GM23338 (cell line): ENCODE data around the gene PIAS1. TPM values are rescaled to one million over a fixed set of nuclear protein-coding genes. Genes with fewer than 3 reads are reported as not detected.

ENCODE experiments used
- ATAC-seq: fragments of 200-7000 bp; cut with Tn5 transposase; 3 replicates; pipeline ENCODE4 v1.9.1; 2020
- DNase-seq: peaks from one replicate; pipeline ENCODE4 v3.0.0-alpha.2; 2015; ENCODE audit warnings: low spot score
- H2AFZ ChIP-seq: fragments of 200-600 bp; sonication (generic); 2 replicates; pipeline ENCODE4 v1.8.0; 2016; ENCODE audit warnings: antibody characterized with exemption, mild to moderate bottlenecking, moderate library complexity
- H3F3A ChIP-seq: fragments of 200-600 bp; sonication (generic); replicated peaks from 2 replicates; pipeline ENCODE4 v1.8.0; 2017; ENCODE audit warnings: antibody characterized with exemption, mixed run types, low read depth
- H3K27ac ChIP-seq: fragments of 200-600 bp; sonication (generic); 2 replicates; pipeline ENCODE4 v1.6.1; 2016; ENCODE audit warnings: low read depth
- H3K27me3 ChIP-seq: fragments of 200-600 bp; sonication (generic); 2 replicates; pipeline ENCODE4 v1.8.0; 2016; ENCODE audit warnings: mild to moderate bottlenecking, mixed run types, moderate library complexity; ENCODE audit not compliant: insufficient read depth
- H3K36me3 ChIP-seq: fragments of 200-600 bp; sonication (generic); 2 replicates; pipeline ENCODE4 v1.8.0; 2016; ENCODE audit warnings: mild to moderate bottlenecking; ENCODE audit not compliant: insufficient read depth
- H3K4me1 ChIP-seq: fragments of 200-600 bp; sonication (generic); 2 replicates; pipeline ENCODE4 v1.8.0; 2016; ENCODE audit warnings: mild to moderate bottlenecking, moderate library complexity; ENCODE audit not compliant: insufficient read depth
- H3K4me2 ChIP-seq: fragments of 200-600 bp; sonication (generic); 2 replicates; pipeline ENCODE4 v1.7.1; 2017; ENCODE audit warnings: mixed run types
- H3K4me3 ChIP-seq: fragments of 200-600 bp; sonication (generic); 2 replicates; pipeline ENCODE4 v1.6.1; 2016; ENCODE audit warnings: mixed run types
- H3K79me2 ChIP-seq: fragments of 200-600 bp; sonication (generic); replicated peaks from 2 replicates; pipeline ENCODE4 v1.8.0; 2017; ENCODE audit warnings: mild to moderate bottlenecking; ENCODE audit not compliant: insufficient read depth
- H3K9me2 ChIP-seq: fragments of 200-600 bp; sonication (generic); 2 replicates; pipeline ENCODE4 v1.8.0; 2017; ENCODE audit not compliant: insufficient read depth
- H4K20me1 ChIP-seq: fragments of 200-600 bp; sonication (generic); replicated peaks from 2 replicates; pipeline ENCODE4 v1.8.0; 2017; ENCODE audit warnings: mild to moderate bottlenecking; ENCODE audit not compliant: insufficient read depth
- H3K27ac Mint-ChIP-seq: 2 replicates; pipeline ENCODE4 v1.8.0; 2020; ENCODE audit warnings: inconsistent platforms, mild to moderate bottlenecking, moderate library complexity, mixed read lengths
- H3K27me3 Mint-ChIP-seq: 3 replicates; pipeline ENCODE4 v1.8.0; 2022; ENCODE audit warnings: low read depth, mild to moderate bottlenecking, moderate library complexity, mixed read lengths, inconsistent platforms; ENCODE audit not compliant: insufficient read depth, poor library complexity
- H3K36me3 Mint-ChIP-seq: 3 replicates; pipeline ENCODE4 v1.8.0; 2021; ENCODE audit warnings: low read depth, mild to moderate bottlenecking, inconsistent platforms, moderate library complexity, mixed read lengths
- H3K4me1 Mint-ChIP-seq: 3 replicates; pipeline ENCODE4 v1.8.0; 2020; ENCODE audit warnings: mild to moderate bottlenecking, inconsistent platforms, mixed read lengths
- H3K4me3 Mint-ChIP-seq: 3 replicates; pipeline ENCODE4 v1.8.0; 2021; ENCODE audit warnings: moderate library complexity, mild to moderate bottlenecking, inconsistent platforms, mixed read lengths
- H3K9me3 Mint-ChIP-seq: 3 replicates; pipeline ENCODE4 v1.8.0; 2020; ENCODE audit warnings: moderate library complexity, mild to moderate bottlenecking, inconsistent platforms, mixed read lengths
- CREB1 ChIP-seq: fragments of 250-450 bp; sonication (Bioruptor Pico); IDR thresholded peaks from 2 replicates; pipeline ENCODE4 v1.5.0; 2020; ENCODE audit warnings: low read depth, mild to moderate bottlenecking, moderate library complexity
- EZH2 ChIP-seq: fragments of 200-600 bp; sonication (generic); IDR thresholded peaks from one replicate; pipeline ENCODE4 v1.8.0; 2017; ENCODE audit warnings: antibody characterized with exemption, mild to moderate bottlenecking, low read depth; ENCODE audit not compliant: unreplicated experiment
- EZH2phosphoT487 ChIP-seq: fragments of 200-600 bp; sonication (generic); IDR thresholded peaks from one replicate; pipeline ENCODE4 v1.8.1; 2018; ENCODE audit warnings: antibody characterized with exemption; ENCODE audit not compliant: unreplicated experiment
- JUNB ChIP-seq: IDR thresholded peaks from one replicate; pipeline ENCODE4 v1.6.1; 2016; ENCODE audit warnings: antibody characterized with exemption; ENCODE audit not compliant: unreplicated experiment
- NANOG ChIP-seq: IDR thresholded peaks from 2 replicates; pipeline ENCODE4 v1.6.1; 2016; ENCODE audit warnings: antibody characterized with exemption, borderline replicate concordance
- POLR2AphosphoS5 ChIP-seq: IDR thresholded peaks from 2 replicates; pipeline ENCODE4 v1.6.1; 2016; ENCODE audit warnings: antibody characterized with exemption, low read depth
- REST ChIP-seq: IDR thresholded peaks from one replicate; pipeline ENCODE4 v1.6.1; 2018; ENCODE audit warnings: antibody characterized with exemption; ENCODE audit not compliant: unreplicated experiment
- STAT1 ChIP-seq: IDR thresholded peaks from one replicate; pipeline ENCODE4 v1.6.1; 2016; ENCODE audit warnings: antibody characterized with exemption; ENCODE audit not compliant: unreplicated experiment
- ZNF114 ChIP-seq: fragments of 250-450 bp; sonication (Bioruptor Pico); IDR thresholded peaks from 2 replicates; pipeline ENCODE4 v1.5.0; 2020; ENCODE audit warnings: mild to moderate bottlenecking, moderate library complexity
- ZNF331 ChIP-seq: fragments of 250-450 bp; sonication (Bioruptor Pico); IDR thresholded peaks from 2 replicates; pipeline ENCODE4 v1.5.0; 2020; ENCODE audit warnings: low read depth, mild to moderate bottlenecking, moderate library complexity
- ZNF462 ChIP-seq: fragments of 250-450 bp; sonication (Bioruptor Pico); IDR thresholded peaks from 2 replicates; pipeline ENCODE4 v1.5.0; 2020; ENCODE audit warnings: mild to moderate bottlenecking, moderate library complexity
- polyA plus RNA-seq: library from polyadenylated mRNA; unstranded; fragments of >200 nt; fragmentation: Nextera tagmentation; extraction: Ambion mirVana; gene quantifications from 2 replicates; pipeline ENCODE4 v1.2.1, GENCODE V29; 2016
- total RNA-seq: library from RNA; depleted of rRNA; stranded (reverse); fragments of >200 nt; shearing (Covaris generic); gene quantifications from 2 replicates; pipeline ENCODE4 v1.2.3, GENCODE V29; 2014
- TF ChIP-seq, protein P1 (sequence below): IDR thresholded peaks from 2 replicates; pipeline ENCODE4 v1.6.1; 2016; ENCODE audit warnings: antibody characterized with exemption
- TF ChIP-seq, protein P2 (sequence below), 2 experiments: fragments of 200-600 bp in 1 of 2; sonication (generic) in 1 of 2; conservative IDR thresholded peaks; 2 replicates each; pipeline versions ENCODE4 v1.5.1 to v1.6.1; 2016 to 2017; ENCODE audit warnings: antibody characterized with exemption in 2 of 2, low read depth in 2 of 2, mild to moderate bottlenecking in 2 of 2, moderate library complexity in 1 of 2

The PIAS1 gene
- total and polyA plus RNA-seq, 2 experiments from 2014 or later = 30.7 to 32.1 TPM

DNA sequence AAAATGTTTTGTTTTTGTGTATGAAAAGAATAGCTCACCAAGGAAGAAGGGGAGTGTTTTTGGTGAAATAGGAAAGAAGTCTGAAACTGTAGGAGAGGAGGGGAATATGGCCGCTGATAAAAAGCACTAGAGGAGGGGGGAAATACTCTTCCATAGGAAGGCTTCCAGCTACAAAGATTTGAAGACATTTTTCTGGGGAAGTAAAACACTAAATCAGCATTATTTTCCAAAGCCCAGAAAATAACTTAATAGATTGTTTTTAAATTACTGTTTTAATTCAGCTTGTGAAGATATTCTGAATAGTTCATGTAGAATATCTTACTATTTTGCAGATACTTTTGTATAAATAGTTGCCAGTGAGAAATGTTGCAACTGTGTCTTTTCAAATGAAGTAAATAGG lies 96.1 kb downstream of the PIAS1 start:
- H3K4me3 ChIP-seq = no peak overlapping the region
- peaks cover 6% of the 10 kb centered on the region for H3K27me3 Mint-ChIP-seq
- ATAC-seq (no peak), DNase-seq (no peak)
- H3K9me3 Mint-ChIP-seq = no peaks in the 10 kb centered on the region
- no peak overlapping the region for H3K4me2 ChIP-seq
- H3F3A ChIP-seq = no peaks in the 10 kb centered on the region
- H3K27ac ChIP-seq = no peak overlapping the region
- H3K79me2 ChIP-seq = no peaks in the 10 kb centered on the region; the same call in 1 of the 2 replicates
- no peak overlapping the region for H3K4me3 Mint-ChIP-seq
- no peaks in the 10 kb centered on the region for H3K9me2 ChIP-seq
- peaks cover 5% of the 10 kb centered on the region for H3K4me1 Mint-ChIP-seq
- H3K27me3 ChIP-seq = no peaks in the 10 kb centered on the region
- TF ChIP-seq ZNF331 (CRISPR knock-in tag) (no peak), ZNF462 (CRISPR knock-in tag) (no peak), JUNB (no peak), EZH2phosphoT487 (no peak), STAT1 (no peak), NANOG (no peak), POLR2AphosphoS5 (no peak), EZH2 (no peak), CREB1 (no peak), REST (no peak), ZNF114 (CRISPR knock-in tag) (no peak)
- TF ChIP-seq, protein P1, sequence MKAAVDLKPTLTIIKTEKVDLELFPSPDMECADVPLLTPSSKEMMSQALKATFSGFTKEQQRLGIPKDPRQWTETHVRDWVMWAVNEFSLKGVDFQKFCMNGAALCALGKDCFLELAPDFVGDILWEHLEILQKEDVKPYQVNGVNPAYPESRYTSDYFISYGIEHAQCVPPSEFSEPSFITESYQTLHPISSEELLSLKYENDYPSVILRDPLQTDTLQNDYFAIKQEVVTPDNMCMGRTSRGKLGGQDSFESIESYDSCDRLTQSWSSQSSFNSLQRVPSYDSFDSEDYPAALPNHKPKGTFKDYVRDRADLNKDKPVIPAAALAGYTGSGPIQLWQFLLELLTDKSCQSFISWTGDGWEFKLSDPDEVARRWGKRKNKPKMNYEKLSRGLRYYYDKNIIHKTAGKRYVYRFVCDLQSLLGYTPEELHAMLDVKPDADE = no peak
- TF ChIP-seq, protein P2, sequence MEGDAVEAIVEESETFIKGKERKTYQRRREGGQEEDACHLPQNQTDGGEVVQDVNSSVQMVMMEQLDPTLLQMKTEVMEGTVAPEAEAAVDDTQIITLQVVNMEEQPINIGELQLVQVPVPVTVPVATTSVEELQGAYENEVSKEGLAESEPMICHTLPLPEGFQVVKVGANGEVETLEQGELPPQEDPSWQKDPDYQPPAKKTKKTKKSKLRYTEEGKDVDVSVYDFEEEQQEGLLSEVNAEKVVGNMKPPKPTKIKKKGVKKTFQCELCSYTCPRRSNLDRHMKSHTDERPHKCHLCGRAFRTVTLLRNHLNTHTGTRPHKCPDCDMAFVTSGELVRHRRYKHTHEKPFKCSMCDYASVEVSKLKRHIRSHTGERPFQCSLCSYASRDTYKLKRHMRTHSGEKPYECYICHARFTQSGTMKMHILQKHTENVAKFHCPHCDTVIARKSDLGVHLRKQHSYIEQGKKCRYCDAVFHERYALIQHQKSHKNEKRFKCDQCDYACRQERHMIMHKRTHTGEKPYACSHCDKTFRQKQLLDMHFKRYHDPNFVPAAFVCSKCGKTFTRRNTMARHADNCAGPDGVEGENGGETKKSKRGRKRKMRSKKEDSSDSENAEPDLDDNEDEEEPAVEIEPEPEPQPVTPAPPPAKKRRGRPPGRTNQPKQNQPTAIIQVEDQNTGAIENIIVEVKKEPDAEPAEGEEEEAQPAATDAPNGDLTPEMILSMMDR (conservative IDR thresholded peaks at IDR 0.05; ENCODE audit: low read depth in 2 of 2) = no peak
- H4K20me1 ChIP-seq = no peaks in the 10 kb centered on the region
- no peak overlapping the region for H2AFZ ChIP-seq
- H3K27ac Mint-ChIP-seq = no peak overlapping the region; the same call in 1 of the 2 replicates
- H3K36me3 ChIP-seq = no peaks in the 10 kb centered on the region; the same call in 1 of the 2 replicates
- H3K36me3 Mint-ChIP-seq = peaks cover 9% of the 10 kb centered on the region; the same call in 1 of the 3 replicates
- no peaks in the 10 kb centered on the region for H3K4me1 ChIP-seq
